Ovary (tissue), 3 donors: ENCODE results near the gene KDM8.

Experiments
- CTCF ChIP-seq, 3 donors: fragments of 450-650 bp in 2 of 3; fragments of 200-600 bp in 1 of 3; IDR thresholded peaks; one replicate each; pipeline versions ENCODE4 v1.5.1 to v1.8.0; 2016 to 2022; ENCODE audit warnings: antibody characterized with exemption in 3 of 3, mild to moderate bottlenecking in 1 of 3
- EP300 ChIP-seq: sonication (generic); formaldehyde crosslinking; IDR thresholded peaks from one replicate; pipeline ENCODE4 v1.6.1; 2017; ENCODE audit warnings: antibody characterized with exemption
- POLR2A ChIP-seq: fragments of 450-650 bp; IDR thresholded peaks from one replicate; pipeline ENCODE4 v1.6.1; 2017; ENCODE audit warnings: antibody characterized with exemption, mild to moderate bottlenecking, moderate library complexity
- donor health status: DM: no; HTN: no; CAD: no.

GRCh38 chr16:27257271-27257670, 53.9 kb downstream of the KDM8 start:
- no peak for TF ChIP-seq CTCF (IDR thresholded peaks at IDR 0.05)
- TF ChIP-seq POLR2A: no peak
- no peak for TF ChIP-seq EP300
